Measurements from ENCODE around the gene TMEFF1.

The TMEFF1 gene

GRCh38 chr9:100474924-100475276 lies 2.0 kb downstream of the TMEFF1 start:
- no peak for DNase-seq (ENCODE audit: extremely low read depth, low read depth)
- TF ChIP-seq CTCF (IDR thresholded peaks at IDR 0.05; ENCODE audit: low read depth, low read length, missing control alignments), result no peak
- H3K4me3 ChIP-seq (replicated peaks; ENCODE audit: low read depth, low read length), result peak overlapping the region; percentile 68; the same call in 1 of the 2 replicates

GRCh38 chr9:100477241-100477640 lies 4.3 kb downstream of the TMEFF1 start:
- TF ChIP-seq CTCF (IDR thresholded peaks at IDR 0.05; ENCODE audit: low read depth, low read length, missing control alignments), result no peak
- peak; percentile 25 for DNase-seq (ENCODE audit: extremely low read depth, low read depth)
- no peak overlapping the region for H3K4me3 ChIP-seq (replicated peaks; ENCODE audit: low read depth, low read length)

GRCh38 chr9:100478192-100478591 lies 5.2 kb downstream of the TMEFF1 start:
- no peak overlapping the region for H3K4me3 ChIP-seq (replicated peaks; ENCODE audit: low read depth, low read length)
- no peak for TF ChIP-seq CTCF (IDR thresholded peaks at IDR 0.05; ENCODE audit: low read depth, low read length, missing control alignments)
- DNase-seq (ENCODE audit: extremely low read depth, low read depth), result no peak

GRCh38 chr9:100479820-100480219 lies 6.9 kb downstream of the TMEFF1 start:
- DNase-seq (ENCODE audit: extremely low read depth, low read depth), result no peak
- TF ChIP-seq CTCF (IDR thresholded peaks at IDR 0.05; ENCODE audit: low read depth, low read length, missing control alignments), result no peak
- no peak overlapping the region for H3K4me3 ChIP-seq (replicated peaks; ENCODE audit: low read depth, low read length)

- TF ChIP-seq CTCF (IDR thresholded peaks at IDR 0.05; ENCODE audit: low read depth, low read length, missing control alignments), result no peak
- DNase-seq (ENCODE audit: extremely low read depth, low read depth), result no peak
- H3K4me3 ChIP-seq (replicated peaks; ENCODE audit: low read depth, low read length), result no peak overlapping the region
Observed at GRCh38 chr9:100485196-100485595, 12.2 kb downstream of the TMEFF1 start.

DNA sequence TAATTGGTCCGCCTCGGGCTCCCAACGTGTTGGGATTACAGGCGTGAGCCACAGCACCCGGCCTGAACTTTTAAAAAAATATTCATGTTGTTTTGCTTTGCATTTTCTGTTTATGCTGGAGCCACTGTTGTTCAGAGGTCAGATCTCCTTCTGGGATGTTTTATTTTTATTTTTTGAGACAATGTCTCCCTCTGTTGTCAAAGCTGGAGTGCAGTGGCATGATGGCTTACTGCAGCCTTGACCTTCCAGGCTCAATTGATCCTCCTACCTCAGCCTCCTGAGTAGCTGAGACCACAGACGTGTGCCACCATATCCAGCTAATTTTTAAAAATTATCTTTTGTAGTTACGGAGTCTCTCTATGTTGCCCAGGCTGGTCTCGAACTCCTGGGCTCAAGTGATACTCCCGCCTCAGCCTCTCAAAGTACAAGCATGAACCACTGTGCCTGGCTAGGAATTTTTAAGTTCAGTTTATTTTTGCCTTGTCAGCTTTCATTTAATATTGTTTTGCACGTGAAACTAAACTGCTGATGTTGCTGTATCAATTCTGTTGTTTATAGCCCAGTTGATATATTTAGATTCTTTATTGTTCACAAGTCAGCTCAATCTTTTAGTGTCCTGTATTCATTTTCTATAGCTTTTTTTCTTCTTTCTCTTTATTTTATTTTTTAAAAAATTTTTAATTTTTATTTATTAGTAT lies 13.7 kb downstream of the TMEFF1 start:
- DNase-seq (ENCODE audit: extremely low read depth, low read depth), result no peak
- peak; percentile 8 for TF ChIP-seq CTCF (IDR thresholded peaks at IDR 0.05; ENCODE audit: low read depth, low read length, missing control alignments)
- no peak overlapping the region for H3K4me3 ChIP-seq (replicated peaks; ENCODE audit: low read depth, low read length)

GRCh38 chr9:100488177-100488576 lies 15.2 kb downstream of the TMEFF1 start:
- no peak for TF ChIP-seq CTCF (IDR thresholded peaks at IDR 0.05; ENCODE audit: low read depth, low read length, missing control alignments)
- DNase-seq (ENCODE audit: extremely low read depth, low read depth), result no peak
- no peak overlapping the region for H3K4me3 ChIP-seq (replicated peaks; ENCODE audit: low read depth, low read length)
